ENCODE results near the gene VAV1. TPM values are rescaled to one million over a fixed set of nuclear protein-coding genes. Genes with fewer than 3 reads are reported as not detected.
A peak's percentile ranks its signal among the peaks of the same experiment; 100 is the strongest.
"Not testable (repeated sequence)": the region's sequence is repeated elsewhere in the genome, so short reads cannot be mapped to it uniquely, and the experiment has no call there.

The VAV1 gene
- total RNA-seq, 1 experiment from 2014 or later = not detected

GRCh38 chr19:6737284-6737872 is 35.1 kb upstream of the VAV1 start, which contains the start of gene GPR108:
GPR108 (minus strand) TSS chr19:6737580; CDS start chr19:6737576, 4 bp downstream.
- peak; percentile 100 for DNase-seq (ENCODE audit: low read depth)

GRCh38 chr19:6737873-6738786 is 34.4 kb upstream of the VAV1 start:
- peak; percentile 81 for DNase-seq (ENCODE audit: low read depth)

DNA sequence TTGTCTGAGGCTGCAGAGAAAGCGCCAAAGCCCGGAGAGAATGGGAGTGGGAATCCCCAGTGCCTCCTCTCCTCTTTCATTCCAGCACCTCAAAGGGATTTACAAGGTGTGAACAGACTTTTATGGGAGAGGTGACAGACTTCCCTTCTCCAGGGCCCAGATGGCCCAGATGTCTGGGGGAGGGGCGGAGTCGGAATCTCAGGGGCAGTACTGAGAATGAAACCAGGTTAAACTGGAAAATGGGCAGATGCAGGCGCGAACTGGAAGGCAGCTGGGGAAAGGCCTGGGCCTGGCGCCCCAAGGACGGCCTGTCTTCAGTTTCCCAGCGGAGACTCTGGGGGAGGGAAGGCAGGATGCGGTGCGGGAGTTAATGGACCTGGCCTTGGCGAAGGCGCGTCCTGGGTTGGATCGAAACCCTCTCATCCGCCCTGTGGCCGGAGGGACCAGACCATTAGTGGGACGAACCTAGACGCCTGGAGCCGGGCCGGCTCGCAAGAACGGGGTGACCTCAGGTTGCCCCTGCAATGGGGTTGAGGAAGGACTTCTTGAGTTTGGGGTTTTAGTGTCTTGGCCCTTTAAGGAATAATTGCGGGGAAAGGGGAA is 33.6 kb upstream of the VAV1 start:
- no peak for DNase-seq (ENCODE audit: low read depth)

DNA sequence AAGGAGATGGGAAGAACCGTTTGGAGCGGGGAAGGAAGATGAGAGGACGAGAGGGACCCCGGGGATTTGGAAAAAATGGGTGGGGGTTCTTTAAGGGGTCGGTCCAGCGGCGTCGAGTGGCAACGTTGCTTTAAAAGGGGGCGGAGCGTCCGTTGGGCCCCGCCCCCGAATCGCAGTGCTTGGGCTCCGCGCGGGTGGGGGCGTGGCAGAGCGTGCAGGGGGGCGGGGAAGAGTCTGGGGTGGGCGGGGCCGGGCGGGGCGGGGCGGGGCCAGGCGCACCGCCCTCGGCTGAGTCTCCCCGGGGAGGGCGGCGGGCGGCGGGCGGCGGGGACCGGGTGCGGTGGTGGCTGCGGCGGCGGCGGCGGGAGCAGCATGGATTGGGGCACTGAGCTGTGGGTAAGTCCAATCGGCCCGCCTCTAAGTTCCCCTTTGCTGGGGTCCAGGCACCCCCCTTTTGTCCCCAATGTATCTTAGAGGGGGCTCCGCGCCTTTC is 33.1 kb upstream of the VAV1 start, which contains the start of gene TRIP10:
Gene TRIP10 (plus strand): TSS at position 291 of the 493 bp plus-strand sequence. CDS start 82 bp downstream, at position 373.
- peak; percentile 72 for DNase-seq (ENCODE audit: low read depth)

- DNase-seq (ENCODE audit: low read depth) = peak; percentile 38
Observed at GRCh38 chr19:6739883-6740588, 32.5 kb upstream of the VAV1 start.

GRCh38 chr19:6740589-6741343 is 31.7 kb upstream of the VAV1 start:
- peak; percentile 38 for DNase-seq (ENCODE audit: low read depth)

DNA sequence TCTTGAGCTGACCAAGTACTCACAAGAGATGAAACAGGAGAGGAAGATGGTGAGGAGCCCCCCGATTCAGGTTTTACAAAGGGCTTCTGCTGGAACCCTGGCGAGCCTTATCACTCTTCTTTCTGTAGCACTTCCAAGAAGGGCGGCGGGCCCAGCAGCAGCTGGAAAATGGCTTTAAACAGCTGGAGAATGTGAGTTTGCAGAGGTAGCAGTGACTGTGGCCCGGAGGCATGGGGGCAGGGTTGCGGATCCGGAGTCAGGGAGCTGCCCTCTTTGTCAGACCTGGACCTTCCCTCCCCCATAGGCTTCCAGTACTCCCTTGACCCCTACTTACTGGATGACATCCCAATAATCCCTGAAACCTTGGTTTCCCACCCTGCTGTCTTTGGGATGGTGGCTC is 29.4 kb upstream of the VAV1 start:
- DNase-seq (ENCODE audit: low read depth) = no peak

DNA sequence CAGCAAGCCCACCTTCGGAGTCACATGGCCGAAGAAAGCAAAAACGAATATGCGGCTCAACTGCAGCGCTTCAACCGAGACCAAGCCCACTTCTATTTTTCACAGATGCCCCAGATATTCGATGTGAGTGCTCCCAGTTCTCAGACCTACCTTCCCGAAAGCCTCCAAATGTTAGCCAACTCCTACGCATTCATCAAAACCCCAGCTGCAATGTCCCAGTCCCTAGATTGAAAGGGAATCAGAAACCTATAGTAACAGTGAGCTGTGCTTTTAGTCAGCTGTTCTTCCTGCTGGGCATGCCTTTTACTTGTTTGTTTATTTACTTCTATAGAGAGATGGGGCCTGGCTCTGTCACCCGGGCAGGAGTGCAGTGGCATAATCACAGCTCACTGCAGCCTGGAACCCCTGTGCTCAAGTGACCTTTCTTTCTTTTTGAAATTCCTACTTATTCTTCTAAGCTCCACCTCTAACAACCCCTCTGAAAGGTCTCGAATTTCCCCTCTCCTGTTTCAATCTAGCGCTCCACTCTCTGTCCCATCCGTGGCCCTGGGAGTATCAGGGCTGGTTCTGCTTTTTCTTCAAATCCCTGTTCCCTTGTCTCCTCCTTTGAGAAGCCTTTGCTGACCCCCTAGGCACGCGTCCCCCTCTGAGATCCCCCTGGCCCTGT is 28.7 kb upstream of the VAV1 start:
- DNase-seq (ENCODE audit: low read depth) = peak; percentile 56

GRCh38 chr19:6744381-6745301 is 27.9 kb upstream of the VAV1 start:
- peak; percentile 90 for DNase-seq (ENCODE audit: low read depth)

DNA sequence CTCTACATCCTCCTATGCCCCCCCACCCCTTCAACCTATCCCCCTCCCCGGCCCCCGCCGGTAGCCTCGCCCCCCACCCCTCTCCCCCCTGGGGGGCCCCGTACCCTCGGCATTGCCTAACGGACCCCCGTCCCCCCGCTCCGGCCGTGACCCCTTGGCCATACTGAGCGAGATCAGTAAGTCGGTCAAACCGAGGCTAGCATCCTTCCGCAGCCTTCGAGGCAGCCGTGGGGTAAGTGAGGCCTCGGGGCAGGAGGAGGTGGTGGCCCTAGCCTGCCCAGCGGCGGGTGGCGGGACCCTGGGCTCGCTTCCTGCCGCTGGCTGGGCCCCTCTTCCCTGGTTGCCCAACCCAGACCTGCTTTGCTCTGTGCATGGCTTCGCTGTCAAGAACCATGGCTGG is 26.5 kb upstream of the VAV1 start:
- no peak for DNase-seq (ENCODE audit: low read depth)

- DNase-seq (ENCODE audit: low read depth) = not testable (repeated sequence)
Observed at GRCh38 chr19:6748543-6748942, 24.0 kb upstream of the VAV1 start.

DNA sequence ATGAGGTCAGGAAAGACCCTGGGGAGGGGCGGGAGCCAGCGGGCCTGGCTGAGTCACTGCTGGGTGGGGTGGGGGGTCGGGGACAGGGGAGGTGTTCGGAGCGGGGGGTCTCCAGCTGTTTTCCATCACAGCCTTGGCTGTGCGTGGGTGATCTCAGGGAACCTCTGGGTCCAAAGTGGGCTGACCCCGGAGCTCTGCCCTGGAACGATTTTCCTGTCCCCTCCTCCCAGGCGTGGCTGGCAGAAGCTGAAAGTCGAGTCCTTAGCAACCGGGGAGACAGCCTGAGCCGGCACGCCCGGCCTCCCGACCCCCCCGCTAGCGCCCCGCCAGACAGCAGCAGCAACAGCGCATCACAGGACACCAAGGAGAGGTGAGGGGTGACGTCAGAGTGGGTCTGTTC is 22.4 kb upstream of the VAV1 start:
- DNase-seq (ENCODE audit: low read depth) = no peak

- no peak for DNase-seq (ENCODE audit: low read depth)
Observed at GRCh38 chr19:6751189-6751588, 21.3 kb upstream of the VAV1 start.

DNA sequence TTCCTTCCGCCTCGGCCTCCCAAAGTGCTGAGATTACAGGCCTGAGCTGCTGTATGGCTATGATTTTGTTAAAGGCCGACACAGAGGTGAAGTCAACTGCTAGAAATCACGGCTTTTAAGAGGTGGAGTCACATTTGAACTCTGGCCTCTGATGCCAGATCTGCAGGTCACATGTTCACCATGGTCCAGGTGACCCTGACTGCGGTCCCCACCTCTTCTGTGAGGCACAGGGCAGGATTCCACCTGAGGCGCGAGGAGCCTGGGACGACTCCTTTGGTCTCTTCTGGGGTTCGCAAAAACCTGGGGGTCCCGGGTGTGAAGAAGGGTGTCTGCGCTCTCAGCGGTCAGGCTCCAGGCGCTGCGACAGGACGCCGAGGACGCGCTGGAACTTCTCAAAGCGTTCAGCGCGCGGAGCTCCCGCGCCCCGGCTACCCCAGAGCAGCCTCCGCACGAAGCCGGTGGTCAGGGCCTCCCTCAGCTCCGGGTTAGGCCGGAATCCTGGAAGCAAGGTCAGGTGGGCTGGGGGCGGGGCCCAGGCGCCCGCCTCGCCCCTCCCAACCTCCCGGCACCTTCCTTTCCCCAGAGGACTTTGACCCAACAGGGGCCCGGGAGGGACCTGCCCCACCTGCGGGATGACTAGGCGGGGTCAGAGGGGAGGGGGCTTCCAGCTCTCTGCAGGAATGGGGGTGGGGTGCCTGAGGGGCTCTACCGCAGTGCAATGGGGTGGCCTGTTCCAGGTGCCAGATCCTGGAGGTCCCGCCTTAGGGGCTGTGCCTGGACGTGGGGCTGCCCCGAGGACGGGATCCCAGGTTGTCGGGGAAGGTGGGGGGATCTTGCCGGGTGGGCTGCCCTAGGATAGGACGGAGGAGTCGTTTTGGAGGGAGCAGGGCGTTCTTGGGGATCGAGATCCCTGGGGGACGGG is 20.0 kb upstream of the VAV1 start:
- DNase-seq (ENCODE audit: low read depth) = no peak

DNA sequence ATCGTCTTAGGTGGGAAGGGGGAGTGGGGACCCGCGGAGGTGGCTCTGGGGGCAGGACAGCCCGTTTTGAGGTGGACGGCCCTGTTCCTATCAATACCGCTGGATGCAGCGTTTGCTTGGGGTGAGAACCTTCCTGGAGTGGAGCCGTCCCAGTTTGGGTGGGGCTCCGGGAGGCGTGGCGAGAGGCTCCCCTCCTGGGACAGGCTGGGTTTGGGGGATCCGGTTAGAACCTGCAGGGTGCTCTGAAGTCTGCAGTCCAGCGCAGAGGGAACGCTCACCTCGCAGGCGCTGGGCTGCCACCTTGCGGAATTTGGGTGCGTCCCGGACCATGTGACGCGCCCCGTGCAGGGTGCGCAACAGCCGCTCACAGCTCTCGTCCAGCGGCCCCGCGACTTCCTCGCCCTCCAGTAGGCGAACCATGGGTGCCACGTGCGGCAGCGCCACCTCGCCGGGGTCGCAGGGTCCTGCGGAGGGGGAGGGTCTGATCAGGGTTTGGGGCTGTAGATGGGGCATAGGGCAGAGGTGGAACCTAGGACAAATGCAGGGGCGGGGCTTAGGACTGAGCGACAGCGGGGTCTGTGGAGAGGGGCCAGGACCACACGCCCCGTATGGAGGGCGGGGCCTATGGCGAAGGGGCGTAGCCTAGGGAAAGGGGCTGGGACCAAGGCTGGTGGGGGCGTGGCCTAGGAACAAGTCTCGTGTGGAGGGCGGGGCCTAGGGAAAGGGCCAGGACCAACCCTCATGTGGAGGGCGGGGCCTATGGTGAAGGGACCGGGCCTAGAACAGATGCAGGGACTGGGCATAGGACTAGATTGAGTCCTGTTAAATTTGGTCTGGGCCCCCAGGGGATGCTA is 19.1 kb upstream of the VAV1 start:
- DNase-seq (ENCODE audit: low read depth) = peak; percentile 58

DNA sequence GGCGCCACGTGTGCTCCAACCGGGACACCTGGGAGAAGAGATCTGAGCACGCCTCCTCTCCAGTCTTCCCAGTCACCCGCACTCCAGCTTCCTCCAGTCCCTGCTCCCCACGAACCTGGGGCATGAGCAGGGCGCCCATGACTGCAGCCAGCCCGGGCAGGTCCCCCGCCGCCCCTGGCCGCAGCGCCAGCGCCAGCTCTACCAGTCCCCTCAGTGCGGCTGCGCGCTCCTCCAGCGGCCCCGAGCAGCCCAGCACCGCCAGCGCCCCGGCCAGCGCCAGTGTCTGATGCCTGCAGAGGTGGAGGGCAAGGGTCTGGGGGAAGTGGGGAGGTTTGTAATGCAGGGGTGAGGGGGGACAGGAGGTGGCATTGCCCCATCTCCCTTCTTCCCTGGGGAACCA is 18.4 kb upstream of the VAV1 start:
- no peak for DNase-seq (ENCODE audit: low read depth)

Data from M059J (cell line).